ENCODE results near the gene CHST9.

GRCh38 chr18:27062802-27063201 lies 122.3 kb downstream of the CHST9 start:
- TF ChIP-seq CTCF (IDR thresholded peaks at IDR 0.05; ENCODE audit: poor library complexity, severe bottlenecking): no peak
- TF ChIP-seq REST (IDR thresholded peaks at IDR 0.05; ENCODE audit: borderline replicate concordance): no peak
- no peak for TF ChIP-seq POLR2AphosphoS5 (IDR thresholded peaks at IDR 0.05)
- no peak for TF ChIP-seq EZH2 (IDR thresholded peaks at IDR 0.05; ENCODE audit: borderline replicate concordance, insufficient read depth, low read length, poor library complexity, severe bottlenecking)
- no peak for TF ChIP-seq TAF1 (IDR thresholded peaks at IDR 0.05; ENCODE audit: low read depth)

Measured in neural cell (in vitro differentiated cells).